COLO668 (cell line): ENCODE measurements around the gene AGTRAP.

Experiments
- DNase-seq: peaks from one replicate; lab custom pipeline; 2025; ENCODE audit not compliant: unreplicated experiment; lab: John Stamatoyannopoulos, UW

AGTRAP gene

DNA sequence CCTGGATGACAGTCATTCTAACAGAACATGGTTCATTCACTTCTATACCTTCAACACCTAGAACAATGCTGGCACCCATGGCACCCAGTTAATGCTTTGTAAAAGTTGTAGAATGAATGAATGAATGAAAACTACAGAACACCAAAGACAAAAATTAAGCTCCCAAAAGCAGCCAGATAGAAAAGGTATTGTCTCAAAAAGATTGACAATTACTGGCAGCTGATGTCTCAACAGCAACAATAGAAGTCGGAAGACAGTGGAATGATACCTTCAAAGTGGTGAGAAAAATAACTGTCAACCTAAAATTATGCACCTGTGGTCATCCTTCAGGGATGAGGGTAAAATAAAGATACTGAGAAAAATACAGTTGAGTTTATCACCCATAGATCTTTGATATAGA is 21.1 kb downstream of the AGTRAP start:
- no peak for DNase-seq

- no peak for DNase-seq
These were observed 23.9 kb downstream of the AGTRAP start for GRCh38 chr1:11759791-11760190.

DNA sequence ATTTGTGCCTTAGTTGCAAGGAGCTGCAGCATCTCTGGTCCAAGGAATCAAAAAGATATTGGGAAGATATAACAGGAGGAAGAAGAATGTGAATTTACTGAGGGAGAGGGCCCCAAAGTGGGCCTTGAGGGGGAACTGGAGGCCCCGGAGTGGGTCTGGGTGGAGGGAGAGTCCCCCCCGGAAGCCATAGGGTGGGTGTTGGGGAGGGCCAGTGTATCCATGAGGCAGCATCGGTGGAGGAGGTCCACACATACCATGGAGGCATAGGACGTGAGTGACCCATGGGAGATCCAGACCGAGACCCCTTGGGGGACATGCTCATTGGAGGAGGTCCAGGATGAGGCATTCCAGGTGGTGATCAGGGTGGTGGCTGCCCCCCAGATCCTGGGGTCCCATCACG is 25.3 kb downstream of the AGTRAP start:
- DNase-seq, result no peak

- DNase-seq, result no peak
These were observed 26.1 kb downstream of the AGTRAP start, which contains the start of gene C1orf167 for GRCh38 chr1:11761988-11762406. Gene C1orf167, plus strand, starts transcription at chr1:11762193. Its CDS starts 2,208 bp downstream, at chr1:11764401.

DNA sequence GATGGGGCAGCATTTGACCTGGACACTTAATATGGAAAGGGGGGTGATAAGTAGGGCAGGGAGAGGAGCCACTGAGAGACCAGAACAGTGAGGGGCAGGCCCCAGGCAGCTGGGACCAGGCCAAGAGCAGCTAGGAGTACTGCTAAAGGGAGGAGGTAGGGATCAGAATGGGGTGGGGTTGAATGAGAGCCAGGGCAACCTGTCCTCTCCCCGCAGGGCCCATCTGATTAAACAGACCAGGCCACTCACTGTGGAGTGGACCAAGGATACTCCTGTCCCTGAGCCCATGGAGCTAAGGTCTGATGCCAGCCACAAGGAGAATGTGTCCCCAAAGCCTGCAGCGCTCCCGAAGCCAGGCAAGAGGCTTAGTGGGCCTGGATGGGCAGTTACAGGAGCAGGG is 28.2 kb downstream of the AGTRAP start:
- no peak for DNase-seq

DNA sequence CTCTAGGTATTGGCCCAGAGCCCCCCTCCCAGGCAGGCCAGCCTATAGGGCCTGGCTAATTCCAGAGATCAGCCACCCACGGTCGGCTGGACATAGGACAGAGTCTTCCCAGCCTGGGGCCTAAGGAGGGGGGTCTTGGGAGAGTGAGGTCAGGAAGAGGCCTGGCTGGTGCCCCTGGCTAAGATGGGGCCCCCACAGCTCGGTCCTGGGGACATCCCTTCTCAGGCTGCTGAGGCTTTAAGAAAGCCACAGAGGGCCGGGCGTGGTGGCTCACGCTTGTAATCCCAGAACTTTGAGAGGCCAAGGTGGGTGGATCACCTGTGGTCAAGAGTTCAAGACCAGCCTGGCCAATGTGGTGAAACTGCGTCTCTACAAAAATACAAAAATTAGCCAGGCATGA is 28.6 kb downstream of the AGTRAP start:
- no peak for DNase-seq

DNA sequence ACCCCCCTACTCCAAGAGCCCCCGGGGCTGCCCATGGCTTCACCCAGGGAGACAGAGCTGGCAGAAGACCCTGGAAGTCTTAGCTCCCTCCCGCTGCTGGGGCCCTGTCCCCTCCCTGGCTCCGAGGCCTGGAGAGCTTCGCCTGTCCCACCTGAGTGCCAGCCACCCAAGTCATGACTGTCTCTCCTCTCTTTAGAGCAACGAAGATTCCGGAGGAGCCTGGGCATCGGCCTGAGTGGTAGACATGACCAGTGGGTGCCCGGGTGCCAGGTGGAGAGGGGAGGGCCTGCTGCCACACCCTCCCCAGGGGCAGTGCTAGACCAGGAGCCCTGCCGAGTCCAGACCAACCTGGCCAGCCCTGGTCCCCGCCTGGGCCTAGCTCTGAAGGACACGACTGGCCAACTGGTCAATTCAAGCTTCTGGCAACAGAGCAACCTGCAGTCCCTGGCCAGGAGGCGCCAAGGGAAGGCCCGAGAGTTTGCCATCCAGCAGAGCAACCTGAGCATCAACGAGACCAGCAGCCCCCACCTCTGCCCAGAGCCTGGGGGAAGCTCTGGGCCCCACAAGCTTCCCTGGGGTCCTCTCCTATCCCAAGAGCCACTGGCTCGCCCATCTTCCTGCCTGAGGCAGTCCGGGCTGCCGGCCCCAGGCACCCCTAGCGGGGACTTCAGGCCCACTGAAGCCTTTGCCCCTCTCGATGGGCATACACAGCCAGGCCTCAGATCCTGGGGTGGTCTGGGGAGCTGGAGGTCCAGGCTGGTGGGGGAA is 29.9 kb downstream of the AGTRAP start:
- DNase-seq, result no peak

- no peak for DNase-seq
These were observed 30.5 kb downstream of the AGTRAP start for GRCh38 chr1:11766429-11766776.

GRCh38 chr1:11767922-11768704 is 32.2 kb downstream of the AGTRAP start:
- DNase-seq, result no peak

- DNase-seq, result no peak
These were observed 32.9 kb downstream of the AGTRAP start for GRCh38 chr1:11768821-11769220.

DNA sequence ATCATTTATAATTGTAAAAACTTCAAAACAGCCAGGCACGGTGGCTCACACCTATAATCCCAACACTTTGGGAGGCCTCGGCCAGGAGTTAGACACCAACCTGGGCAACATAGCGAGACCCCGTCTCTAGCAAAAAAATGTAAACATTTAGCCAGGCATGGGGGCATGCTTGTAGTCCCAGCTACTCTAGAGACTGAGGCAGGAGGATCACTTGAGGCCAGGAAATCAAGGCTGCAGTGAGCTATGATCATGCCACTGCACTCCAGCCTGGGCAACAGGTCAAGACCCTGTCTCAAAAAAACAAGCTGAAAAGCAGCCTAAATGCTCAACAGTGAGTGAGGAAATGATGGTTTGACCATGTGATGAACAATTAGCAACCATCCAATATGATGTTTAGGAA is 33.3 kb downstream of the AGTRAP start:
- DNase-seq, result no peak

- no peak for DNase-seq
These were observed 34.1 kb downstream of the AGTRAP start for GRCh38 chr1:11770011-11770410.

- DNase-seq, result no peak
These were observed 35.6 kb downstream of the AGTRAP start for GRCh38 chr1:11771481-11772043.

GRCh38 chr1:11772458-11772857 is 36.5 kb downstream of the AGTRAP start:
- DNase-seq, result no peak

DNA sequence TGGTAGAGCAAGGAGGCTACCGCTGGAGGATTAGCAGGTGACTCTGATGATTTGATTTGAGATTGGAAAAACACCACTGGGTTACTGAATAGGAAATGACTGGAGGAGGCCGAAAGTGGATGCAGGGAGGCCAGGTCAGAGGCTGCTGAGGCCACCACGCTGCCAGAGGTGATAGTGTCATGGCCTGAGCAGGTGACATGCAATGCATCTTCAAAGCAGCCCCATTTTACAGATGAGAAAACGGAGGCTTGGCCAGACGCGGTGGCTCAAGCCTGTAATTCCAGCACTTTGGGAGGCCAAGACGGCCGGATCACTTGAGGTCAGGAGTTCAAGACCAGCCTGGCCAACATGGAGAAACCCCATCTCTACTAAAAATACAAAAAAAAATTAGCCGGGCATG is 38.8 kb downstream of the AGTRAP start:
- no peak for DNase-seq

GRCh38 chr1:11777658-11778322 is 41.9 kb downstream of the AGTRAP start:
- DNase-seq, result no peak

DNA sequence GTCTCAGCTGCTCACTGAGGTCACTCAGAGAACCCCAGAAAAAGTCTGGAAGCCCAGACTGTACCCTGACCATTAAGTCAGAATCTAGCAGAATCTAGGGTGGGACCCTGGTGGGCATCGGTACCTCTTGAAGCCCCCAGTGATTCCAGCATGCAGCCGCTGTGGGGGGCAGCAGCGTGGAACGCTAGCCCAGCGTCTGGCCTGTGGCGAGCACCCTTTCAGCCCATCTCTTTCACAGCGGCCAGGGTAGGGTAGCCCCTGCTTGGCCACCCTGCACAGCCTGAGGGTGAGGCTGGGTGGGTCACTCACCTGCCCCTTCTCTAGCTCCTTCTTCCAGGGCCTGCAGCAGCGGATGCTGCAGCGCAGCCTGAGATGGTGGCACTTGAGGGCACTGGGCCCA is 42.4 kb downstream of the AGTRAP start:
- DNase-seq, result no peak

DNA sequence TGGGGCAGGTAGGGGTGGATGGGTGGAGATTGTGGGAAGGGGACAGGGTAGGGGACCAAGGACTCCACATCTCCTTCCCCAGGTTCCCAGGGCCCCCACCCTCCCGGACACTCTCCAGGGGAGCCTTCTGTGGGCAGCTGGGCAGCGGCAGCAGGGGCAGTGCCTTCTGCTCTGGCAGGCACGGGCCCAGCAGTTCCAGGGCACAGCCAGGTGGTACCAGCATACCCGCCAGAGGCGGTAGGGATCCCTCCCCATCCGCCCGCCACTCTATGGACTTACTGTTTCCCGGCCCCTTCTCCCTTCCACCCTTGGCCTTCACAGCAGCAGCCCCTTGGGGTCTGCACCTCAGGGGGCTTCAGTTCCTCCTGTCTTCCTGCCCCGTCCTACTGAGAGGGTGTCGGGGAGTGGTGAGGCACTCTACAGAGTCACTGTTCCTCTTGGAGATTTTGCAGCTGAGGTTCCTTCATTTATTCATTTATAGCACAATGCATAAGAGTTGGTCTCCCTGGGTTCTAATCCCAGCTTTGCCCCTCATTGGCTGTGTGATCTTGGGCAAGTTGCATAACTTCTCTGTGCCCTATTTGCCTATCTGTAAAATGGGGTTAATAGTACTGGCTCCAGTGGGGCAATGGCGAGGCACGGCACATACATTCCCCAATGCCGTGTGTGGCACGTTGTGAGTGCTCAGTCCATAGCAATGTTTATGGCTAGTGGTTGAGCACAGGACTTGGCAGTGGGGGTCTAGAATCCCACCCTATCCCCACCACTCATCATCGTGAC is 43.1 kb downstream of the AGTRAP start:
- no peak for DNase-seq

DNA sequence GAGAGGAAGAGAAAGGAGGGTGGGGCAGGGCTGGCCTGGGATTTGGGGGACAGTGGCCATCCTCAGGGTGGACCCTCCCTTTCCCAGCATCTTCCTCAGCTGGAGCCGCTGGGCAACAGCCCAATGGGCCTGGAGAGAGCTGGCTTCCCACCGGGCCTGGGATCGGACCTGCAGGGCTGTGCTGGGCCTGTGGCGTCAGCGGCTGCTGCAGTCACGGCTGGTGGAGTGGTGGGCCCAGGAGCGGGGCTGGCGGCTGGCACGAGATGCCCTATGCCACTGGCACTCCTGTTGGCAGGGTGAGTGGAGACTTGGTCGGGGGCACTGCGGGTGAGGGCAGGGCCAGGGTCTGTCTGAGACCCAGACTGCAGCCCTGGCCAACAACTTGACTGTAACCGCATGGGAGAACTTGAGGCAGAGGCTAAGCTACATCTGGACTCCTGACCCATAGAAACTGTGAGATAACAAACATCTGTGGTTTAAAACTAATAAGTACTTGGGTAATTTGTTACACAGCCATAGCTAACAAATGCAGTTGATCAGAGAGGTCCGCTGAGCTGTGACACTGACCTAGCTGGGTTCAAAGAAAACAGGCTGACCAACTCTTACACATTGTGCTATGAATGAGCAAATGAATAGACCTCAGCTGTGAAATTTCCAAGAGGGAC is 43.9 kb downstream of the AGTRAP start:
- DNase-seq, result no peak
